ENCODE results near the gene WDR46.

DNA sequence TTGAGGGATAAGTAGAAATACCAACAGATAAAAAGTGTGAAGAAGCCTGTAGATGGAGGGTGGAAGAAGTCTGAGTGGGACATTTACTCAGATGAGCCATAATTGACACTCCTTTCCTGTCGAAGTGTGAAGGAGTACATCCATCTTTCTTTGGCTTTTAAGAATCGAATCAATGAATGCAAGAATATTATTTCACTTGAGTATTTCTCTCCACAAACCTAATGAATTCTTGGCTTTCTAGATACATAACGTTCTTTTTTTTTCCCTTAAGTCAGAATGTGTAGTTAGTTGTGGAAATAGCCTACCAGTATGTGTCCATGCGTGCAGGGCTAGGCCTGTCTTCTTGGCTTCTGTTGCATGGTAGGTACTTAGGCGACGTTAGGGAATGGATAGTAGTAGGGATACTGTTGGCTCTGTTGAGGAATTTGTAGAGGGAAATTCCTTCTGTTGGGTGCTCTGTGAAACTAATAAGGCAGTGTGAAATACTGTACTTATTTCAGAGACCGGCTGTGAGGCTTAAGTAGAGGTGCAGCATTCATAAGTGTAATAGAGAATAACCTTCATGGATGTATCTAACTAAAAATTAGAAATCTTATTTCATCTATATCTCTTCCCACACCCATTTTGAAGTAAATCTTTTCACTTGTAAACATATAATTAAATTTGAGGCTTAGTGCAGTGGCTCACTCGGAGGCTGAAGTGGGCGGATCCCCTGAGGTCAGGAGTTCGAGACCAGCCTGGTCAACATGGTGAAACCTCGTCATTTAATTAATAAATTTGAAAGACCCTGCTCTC lies 15.7 kb downstream of the WDR46 start:
- TF ChIP-seq, protein P1, sequence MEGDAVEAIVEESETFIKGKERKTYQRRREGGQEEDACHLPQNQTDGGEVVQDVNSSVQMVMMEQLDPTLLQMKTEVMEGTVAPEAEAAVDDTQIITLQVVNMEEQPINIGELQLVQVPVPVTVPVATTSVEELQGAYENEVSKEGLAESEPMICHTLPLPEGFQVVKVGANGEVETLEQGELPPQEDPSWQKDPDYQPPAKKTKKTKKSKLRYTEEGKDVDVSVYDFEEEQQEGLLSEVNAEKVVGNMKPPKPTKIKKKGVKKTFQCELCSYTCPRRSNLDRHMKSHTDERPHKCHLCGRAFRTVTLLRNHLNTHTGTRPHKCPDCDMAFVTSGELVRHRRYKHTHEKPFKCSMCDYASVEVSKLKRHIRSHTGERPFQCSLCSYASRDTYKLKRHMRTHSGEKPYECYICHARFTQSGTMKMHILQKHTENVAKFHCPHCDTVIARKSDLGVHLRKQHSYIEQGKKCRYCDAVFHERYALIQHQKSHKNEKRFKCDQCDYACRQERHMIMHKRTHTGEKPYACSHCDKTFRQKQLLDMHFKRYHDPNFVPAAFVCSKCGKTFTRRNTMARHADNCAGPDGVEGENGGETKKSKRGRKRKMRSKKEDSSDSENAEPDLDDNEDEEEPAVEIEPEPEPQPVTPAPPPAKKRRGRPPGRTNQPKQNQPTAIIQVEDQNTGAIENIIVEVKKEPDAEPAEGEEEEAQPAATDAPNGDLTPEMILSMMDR (conservative IDR thresholded peaks at IDR 0.05): no peak
- no peak for TF ChIP-seq EZH2 (IDR thresholded peaks at IDR 0.05; ENCODE audit: low read depth)

All from PC-9 (cell line).